NCI-H2107 (cell line): ENCODE data around the gene ATCAY.

Experiments
- DNase-seq: peaks from one replicate; lab custom pipeline; 2025; lab: John Stamatoyannopoulos, UW

Gene ATCAY, protein sequence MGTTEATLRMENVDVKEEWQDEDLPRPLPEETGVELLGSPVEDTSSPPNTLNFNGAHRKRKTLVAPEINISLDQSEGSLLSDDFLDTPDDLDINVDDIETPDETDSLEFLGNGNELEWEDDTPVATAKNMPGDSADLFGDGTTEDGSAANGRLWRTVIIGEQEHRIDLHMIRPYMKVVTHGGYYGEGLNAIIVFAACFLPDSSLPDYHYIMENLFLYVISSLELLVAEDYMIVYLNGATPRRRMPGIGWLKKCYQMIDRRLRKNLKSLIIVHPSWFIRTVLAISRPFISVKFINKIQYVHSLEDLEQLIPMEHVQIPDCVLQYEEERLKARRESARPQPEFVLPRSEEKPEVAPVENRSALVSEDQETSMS

GRCh38 chr19:3880471-3881271, at the start of gene ATCAY:
Gene ATCAY (plus strand): TSS chr19:3880685. CDS start chr19:3885768, 5,083 bp downstream.
- DNase-seq: peak; percentile 56

DNA sequence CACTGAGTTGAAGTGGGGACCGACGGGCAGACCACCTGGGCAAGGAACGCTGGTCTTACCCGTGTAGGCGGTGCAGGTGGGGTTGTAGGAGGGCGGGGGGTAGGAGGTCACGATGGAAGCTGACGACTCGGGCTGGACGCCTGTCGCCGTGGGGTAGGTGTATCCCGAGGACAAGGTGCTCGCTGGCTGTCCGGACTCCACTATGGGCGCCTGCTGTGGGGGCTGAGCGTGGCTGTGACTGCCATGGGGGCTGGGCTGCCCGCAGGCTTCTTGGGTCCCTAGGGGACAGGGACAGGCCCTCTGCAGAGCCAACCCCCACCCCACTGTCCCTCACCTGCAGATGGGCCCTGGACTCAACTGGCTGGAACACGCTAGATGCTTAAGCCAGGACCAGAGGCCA, 48.9 kb upstream of the ATCAY start:
- DNase-seq: no peak

GRCh38 chr19:3832001-3832400, 48.5 kb upstream of the ATCAY start:
- DNase-seq: no peak

GRCh38 chr19:3833578-3834348, 46.7 kb upstream of the ATCAY start:
- no peak for DNase-seq

GRCh38 chr19:3834349-3835054, 46.0 kb upstream of the ATCAY start:
- DNase-seq: no peak

- DNase-seq: no peak
Observed at GRCh38 chr19:3835055-3835435, 45.4 kb upstream of the ATCAY start.

DNA sequence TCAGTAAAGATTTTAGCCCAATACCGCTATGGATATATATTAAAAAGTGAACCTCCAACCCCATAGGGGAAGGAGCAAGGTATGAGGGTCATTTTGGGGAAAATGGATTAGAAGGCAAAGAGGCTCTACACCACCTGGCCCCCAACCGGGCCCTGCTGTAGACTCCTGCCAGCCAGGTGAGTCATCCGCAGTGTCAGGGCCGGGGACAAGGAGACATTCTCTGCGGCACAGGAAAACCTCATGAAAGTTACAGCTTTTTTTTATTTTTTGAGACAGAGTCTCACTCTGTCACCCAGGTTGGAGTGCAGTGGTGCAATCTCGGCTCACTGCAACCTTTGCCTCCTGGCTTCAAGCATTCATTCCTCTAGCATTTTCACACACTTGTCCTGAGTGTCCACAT, 43.6 kb upstream of the ATCAY start:
- DNase-seq: no peak

GRCh38 chr19:3837332-3837731, 43.2 kb upstream of the ATCAY start:
- no peak for DNase-seq

GRCh38 chr19:3837922-3838321, 42.6 kb upstream of the ATCAY start:
- no peak for DNase-seq

- DNase-seq: no peak
Observed at GRCh38 chr19:3838661-3839060, 41.8 kb upstream of the ATCAY start.

DNA sequence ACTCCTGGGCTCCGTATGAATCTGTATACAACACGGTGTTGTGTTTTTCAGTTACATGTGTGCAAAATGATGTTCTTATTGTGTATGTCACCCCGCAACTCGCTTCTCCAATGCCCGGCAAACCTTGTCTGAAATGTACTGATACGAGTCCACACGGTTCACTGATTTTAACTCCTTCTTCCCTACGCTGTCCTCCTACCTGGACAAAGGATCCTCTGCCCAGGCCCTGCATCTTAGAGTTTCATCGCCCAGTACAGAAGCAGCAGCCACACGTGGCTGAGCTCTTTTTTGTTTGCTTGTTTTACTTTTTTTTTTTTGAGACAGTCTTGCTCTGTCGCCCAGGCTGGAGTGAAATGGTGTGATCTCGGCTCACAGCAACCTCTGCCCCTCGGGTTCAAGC, 40.5 kb upstream of the ATCAY start:
- DNase-seq: no peak

- no peak for DNase-seq
Observed at GRCh38 chr19:3840804-3841203, 39.7 kb upstream of the ATCAY start.

DNA sequence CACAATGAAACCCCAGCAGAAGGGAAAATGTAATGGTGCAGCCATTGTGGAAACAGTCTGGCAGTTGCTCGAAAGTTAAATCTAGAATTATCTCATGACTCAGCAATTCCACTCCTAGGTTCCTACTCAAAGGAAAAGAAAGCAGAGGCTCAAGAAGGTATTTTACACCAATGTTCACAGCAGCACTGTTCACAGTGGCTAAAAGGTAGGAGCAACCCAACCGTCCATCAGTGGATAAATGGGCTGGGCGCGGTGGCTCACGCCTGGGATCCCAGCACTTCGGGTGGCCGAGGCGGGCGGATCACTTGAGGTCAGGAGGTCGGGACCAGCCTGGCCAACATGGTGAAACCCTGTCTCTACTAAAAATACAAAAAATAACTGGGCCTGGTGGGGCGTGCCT, 37.5 kb upstream of the ATCAY start:
- DNase-seq: no peak

DNA sequence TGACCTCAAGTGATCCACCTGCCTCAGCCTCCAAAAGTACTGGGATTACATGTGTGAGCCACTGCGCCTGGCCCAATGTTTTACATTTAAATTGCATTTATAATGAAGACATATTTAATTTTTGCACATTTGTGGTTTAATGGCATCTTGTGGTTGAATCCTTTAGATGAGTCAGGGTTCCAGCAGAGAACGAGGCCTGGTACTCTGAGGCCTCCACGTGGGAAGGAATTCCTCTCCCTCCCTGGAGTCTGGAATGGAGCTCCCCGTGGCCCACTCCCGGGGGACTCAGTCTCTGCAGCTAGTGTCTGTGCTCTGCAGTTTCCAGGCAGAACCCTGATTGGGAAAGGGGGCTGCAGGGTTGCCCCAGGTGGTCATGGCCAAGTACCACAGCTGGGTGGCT, 35.9 kb upstream of the ATCAY start:
- DNase-seq: no peak

DNA sequence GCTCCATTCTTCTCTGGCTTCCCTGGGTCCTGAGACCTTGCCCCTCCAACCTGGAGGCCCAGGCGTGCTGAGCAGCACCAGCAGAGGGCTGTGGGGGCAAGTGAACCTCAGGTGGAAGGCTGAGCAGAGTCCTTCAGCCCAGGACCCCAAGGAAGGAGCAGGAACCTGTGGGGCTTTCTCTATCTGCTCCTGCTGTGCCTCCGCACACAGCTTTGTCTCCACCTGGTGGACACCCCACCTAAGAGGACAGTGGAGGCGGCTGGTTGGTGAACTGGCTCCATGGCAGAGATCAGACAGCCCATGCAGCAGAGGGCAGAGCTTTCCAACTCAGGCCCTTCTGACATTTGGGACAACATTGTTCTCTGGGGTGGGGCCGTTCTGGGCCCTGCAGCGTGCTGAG, 31.4 kb upstream of the ATCAY start:
- no peak for DNase-seq

DNA sequence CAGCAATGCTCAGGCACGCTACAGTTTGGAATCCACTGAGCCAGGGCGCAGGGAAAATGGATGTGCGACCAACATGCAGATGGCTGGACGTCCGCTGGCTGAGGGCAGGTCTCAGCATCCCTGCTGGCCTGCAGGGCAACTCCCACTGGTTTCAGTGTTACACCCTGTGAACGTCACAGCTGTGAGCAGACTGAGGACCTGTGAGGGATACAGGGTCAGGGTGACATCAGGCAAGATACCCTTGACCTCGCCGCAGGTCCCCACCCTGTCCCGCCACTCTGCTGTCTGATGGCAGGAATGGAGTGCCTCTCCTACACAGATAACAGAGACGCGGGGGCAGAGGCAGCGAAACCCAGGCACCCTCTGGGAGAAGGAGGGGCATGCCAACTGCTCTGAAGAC, 30.7 kb upstream of the ATCAY start:
- DNase-seq: no peak

DNA sequence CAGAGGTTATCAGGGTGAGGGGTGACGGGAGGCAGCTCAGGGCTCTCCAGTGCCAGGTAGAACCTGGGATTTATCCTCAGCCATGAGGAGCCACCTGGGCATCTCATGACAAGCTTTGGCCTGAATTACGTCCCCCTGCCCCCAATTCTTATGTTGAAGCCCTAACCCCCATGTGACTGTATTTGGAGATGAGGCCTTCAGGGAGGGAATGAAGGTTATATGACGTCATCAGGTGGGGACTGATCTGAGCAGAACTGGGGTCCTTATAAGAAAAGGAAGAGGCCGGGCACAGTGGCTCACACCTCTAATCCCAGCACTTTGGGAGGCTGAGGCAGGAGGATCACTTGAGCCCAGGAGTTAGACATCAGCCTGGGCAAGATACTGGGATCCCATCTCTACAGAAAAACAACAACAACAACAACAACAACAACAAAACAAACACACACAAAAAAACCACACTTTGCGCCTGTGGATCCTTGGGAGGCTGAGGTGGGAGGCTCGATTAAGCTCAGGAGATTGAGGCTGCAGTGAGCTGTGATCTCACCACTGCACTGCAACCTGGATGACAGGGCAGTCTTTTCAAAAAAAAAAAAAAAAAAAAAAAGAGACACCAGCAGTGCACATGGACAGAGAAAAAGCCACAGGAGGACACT, 30.0 kb upstream of the ATCAY start:
- DNase-seq: no peak

DNA sequence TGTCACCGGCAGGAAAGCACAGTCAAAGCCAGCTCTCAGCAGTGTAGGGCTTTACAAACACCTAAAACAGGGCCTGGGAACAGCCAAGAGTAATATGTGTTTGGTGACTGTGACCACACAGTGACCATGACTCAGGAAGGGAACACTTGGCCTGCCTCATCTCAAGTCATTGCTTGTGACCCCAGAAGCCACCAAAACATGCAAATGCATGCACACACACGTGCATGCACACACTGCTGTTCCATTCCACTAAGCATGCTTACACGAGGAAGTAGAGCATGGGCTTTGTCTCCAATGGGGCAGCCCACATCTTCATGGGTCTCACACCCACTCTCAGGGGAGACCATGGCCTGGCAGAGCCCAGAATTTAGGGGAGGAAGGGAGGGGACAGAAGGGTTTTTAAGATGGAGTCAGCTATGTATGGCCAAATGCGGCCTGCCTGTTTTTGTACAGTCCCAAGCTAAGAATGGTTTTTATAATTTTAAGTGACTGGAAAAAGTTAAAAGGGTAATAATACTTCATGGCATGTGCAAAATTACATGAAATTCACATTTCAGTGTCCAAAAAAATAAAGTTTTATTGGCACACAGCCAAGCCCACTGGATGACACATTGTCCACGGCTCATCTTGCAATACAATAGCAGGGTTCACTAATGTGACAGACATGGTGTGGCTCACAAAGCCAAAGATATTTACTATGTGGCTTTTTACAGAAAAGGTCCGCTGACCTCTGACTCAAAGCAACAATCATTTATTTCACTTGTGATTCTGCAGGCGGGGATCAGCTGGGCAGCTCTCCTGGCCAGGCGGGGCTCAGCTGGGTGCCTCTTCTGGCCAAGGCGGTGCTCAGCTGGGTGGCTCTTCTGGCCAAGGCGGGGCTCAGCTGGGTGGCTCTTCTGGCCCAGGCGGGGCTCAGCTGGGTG, 29.0 kb upstream of the ATCAY start:
- DNase-seq: no peak

DNA sequence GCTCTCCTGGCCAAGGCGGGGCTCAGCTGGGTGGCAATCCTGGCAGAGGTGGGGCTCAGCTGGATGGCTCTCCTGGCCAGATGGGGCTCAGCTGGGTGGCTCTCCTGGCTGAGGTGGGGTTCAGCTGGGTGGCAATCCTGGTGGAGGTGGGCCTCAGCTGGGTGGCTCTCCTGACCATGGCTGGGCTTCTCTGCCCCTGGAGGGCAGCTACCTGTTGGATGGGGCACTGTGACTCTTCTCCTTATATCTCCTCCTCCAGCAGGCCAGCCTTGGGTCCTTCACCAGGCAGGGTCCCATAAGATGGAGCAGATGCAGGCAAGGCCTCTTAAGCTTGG, 28.3 kb upstream of the ATCAY start:
- no peak for DNase-seq

GRCh38 chr19:3852614-3853254, 27.8 kb upstream of the ATCAY start:
- DNase-seq: no peak
